Skeletal muscle cell (primary cell): Measurements from ENCODE around the gene ZNF540.
"Not testable (repeated sequence)": the region's sequence is repeated elsewhere in the genome, so short reads cannot be mapped to it uniquely, and the experiment has no call there.

ENCODE experiments used
- DNase-seq: peaks from one replicate; pipeline ENCODE4 v3.0.0-alpha.2; 2010; ENCODE audit warnings: low read depth
- H3K4me3 ChIP-seq: 2 replicates; pipeline ENCODE4 v1.5.1; 2011; ENCODE audit warnings: low read depth, mild to moderate bottlenecking, control low read depth, low read length, moderate library complexity

The ZNF540 gene

DNA sequence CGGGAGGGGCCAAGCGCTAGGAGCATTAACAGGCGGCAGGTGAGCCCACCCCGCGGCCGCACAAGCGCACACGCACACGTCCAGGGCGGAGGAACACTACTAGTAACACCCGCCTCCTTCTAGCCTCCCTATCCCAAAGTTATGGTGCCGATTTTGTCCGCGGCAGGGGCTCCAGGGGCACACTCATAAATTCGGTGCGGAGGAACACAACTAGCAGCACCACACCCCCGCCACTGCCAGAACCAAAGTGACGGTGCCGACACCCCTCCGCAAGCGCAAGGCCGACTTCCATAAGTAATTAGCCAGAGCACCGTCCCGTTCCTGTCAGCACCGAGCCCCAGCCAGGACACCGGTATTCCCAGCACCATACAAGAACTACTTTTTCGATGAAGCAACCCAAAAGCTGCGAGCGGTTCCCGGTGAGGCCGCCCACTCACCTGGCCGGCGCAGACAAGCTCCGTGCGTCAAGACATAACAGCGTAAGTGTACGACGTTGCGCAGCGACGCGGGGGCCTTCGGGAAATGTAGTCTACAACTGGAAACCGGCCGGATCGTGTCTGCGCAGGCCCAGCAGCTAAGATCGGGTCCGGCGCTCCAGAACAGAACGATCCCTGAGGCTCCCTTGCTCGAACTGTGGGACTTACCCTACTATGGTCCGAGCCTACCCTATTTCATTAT lies at the start of gene ZNF540, which contains the start of gene ZNF571:
Gene ZNF540 (plus strand): TSS at position 573 of the 678 bp plus-strand sequence. CDS start 3,572 bp downstream, outside the sequence.
Gene ZNF571 (minus strand): TSS at position 489 of the 678 bp plus-strand sequence. CDS start 8,116 bp downstream, outside the sequence.
- H3K4me3 ChIP-seq, result peak within 1 kb of the TSS; percentile 84
- peak; percentile 82 for DNase-seq

GRCh38 chr19:37551129-37551993 lies 43.3 kb upstream of the ZNF540 start:
- DNase-seq, result peak; percentile 34
- peak overlapping the region; percentile 98 for H3K4me3 ChIP-seq

GRCh38 chr19:37563518-37563917 lies 31.2 kb upstream of the ZNF540 start:
- H3K4me3 ChIP-seq, result no peak overlapping the region
- DNase-seq, result no peak

DNA sequence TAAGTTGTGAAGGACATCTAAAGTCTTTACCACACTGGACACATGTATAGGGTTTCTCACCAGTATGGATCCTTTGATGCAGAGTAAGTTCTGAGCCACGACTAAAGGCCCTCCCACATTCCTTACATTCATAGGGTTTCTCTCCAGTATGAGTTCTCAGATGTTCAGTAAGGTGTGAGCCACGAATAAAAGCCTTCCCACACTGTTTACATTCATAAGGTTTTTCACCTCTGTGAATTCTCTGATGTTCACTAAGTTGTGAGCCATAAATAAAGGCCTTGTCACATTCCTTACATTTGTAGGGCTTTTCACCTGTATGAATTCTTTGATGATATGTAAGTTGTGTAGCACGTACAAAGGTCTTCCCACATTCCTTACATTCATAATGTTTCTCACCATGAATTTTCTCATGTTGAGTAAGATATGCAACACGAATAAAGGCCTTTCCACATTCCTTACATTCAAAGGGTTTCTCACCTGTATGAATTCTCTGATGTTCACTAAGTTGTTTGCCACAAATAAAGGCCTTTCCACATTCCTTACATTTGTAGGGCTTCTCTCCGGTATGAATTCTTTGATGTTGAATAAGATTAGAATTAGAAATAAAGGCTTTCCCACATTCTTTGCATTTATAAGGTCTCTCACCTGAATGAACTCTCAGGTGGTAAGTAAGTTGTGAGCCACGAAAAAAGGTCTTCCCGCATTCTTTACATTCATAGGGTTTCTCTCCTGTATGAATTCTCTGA lies 29.9 kb upstream of the ZNF540 start:
- no peak for DNase-seq
- H3K4me3 ChIP-seq, result no peak overlapping the region

DNA sequence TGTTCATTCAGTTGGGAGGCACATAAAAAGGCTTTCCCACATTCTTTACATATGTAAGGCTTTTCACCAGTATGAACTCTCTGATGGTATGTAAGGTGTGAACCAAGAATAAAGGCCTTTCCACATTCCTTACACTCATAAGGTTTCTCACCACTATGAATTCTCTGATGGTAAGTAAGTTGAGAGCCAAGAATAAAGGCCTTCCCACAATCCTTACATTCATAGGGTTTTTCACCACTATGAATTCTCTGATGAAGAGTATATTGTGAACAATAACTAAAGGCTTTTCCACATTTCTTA lies 29.4 kb upstream of the ZNF540 start:
- no peak for DNase-seq
- no peak overlapping the region for H3K4me3 ChIP-seq

DNA sequence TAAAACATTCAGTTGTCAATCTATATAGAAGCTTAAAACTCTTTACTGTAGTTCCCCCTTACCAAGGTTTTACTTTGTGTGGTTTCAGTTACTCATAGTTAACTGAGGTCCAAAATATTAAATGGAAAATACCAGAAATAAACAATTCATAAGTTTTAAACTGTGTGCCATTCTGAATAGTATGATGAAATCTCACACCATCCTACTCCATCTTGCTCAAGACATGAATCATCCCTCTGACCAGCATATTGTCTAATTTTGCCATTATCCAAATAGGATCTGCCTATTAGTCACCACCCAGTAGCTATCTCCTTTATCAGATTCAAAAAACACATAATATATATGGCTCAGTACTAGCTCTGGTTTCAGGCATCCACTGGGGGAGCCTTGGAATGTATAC lies 22.5 kb upstream of the ZNF540 start:
- H3K4me3 ChIP-seq, result no peak overlapping the region
- peak; percentile 36 for DNase-seq

DNA sequence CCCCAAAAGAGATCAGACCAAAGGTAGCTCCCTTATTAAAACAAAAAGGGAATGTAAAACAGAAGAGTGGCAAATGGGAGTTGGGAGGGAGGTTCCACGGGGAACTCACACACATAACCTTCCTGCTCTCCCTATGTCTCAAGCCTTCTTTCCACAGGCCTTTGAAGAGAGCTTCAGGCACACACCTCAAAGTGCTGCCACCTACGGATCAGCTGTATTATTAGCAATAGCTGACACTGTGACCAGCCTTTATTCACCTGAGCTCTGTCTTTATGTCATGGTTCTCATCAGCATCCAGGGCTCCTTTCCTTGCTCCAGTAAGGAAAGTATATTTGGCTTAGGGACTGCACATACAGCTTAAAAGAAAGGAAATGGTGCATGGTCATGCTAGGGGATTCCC lies 11.3 kb upstream of the ZNF540 start:
- no peak overlapping the region for H3K4me3 ChIP-seq
- DNase-seq, result no peak

DNA sequence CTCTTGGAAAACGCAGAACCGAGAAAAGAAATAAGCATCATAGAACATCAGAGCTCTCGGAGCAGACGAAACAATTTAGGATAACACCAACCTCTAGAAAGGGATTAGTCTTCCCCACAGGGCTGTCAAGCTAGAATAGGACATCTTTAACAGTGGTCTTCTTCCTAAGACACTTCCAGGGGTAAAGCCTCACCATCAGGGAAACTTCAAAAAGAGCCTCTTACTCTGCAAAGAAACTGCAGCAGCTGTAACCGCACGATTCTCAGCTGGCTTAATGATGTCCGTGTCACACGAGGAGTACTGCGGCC lies 726 bp upstream of the ZNF540 start:
- DNase-seq, result no peak
- peak overlapping the region; percentile 84 for H3K4me3 ChIP-seq

GRCh38 chr19:37594982-37595382 lies 306 bp downstream of the ZNF540 start:
- peak overlapping the region; percentile 84 for H3K4me3 ChIP-seq
- DNase-seq, result peak; percentile 10

DNA sequence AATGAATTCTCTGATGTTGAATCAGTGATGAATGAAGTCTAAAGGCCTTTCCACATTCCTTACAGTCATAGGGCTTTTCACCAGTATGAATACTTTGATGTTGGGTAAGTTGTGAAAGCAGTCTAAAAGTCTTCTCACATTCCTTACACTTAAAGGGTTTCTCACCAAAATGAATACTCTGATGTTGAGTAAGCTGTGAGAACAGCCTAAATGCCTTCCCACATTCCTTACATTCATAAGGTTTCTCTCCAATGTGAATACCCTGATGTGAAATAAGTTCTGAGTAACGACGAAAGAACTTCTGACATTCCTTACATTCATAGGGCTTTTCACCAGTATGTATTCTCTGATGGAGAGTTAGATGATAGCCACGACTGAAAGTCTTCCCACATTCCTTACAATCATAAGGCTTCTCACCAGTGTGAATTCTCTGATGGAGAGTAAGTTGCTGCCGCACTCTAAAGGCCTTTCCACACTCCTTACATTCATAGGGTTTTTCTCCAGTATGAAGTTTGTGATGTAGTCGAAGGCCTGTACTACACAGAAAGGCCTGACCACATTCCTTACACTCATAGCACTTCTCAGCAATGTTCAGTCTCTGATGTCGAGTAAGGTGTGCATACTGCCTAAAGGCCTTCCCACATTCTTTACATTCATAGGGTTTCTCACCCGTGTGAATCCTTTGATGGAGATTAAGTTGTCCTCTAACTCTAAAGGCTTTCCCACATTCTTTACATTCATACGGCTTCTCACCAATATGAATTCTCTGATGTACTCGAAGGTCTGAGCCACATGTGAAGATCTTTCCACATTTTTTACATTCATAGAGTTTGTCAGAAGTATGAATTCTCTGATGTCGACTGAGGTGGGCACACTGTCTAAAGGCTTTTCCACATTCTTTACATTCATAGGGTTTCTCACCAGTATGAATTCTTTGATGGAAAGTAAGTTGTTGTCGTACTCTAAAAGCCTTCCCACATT lies 40.7 kb downstream of the ZNF540 start:
- no peak for DNase-seq

DNA sequence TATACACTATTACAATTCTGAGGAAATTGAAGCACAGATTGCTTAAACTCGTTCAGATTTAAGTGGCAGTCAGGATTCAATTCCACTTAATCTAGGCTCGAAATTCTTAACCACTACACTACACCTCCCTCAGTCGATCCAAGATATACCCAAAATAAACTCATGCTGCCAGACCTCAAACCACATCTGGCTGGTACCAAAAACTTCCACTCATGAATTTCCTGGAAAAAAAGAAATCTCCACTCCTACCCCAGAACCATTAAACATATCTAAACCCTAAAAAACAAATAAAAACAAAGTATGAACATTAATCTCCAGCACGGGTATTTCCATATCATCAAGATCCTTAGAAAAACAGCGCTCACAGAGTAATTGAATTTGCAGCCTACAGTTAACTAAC lies 59.4 kb downstream of the ZNF540 start:
- peak overlapping the region; percentile 90 for H3K4me3 ChIP-seq
- no peak for DNase-seq

More for the DNA sequence above, 40.7 kb downstream of the ZNF540 start:
- no peak overlapping the region for H3K4me3 ChIP-seq

DNA sequence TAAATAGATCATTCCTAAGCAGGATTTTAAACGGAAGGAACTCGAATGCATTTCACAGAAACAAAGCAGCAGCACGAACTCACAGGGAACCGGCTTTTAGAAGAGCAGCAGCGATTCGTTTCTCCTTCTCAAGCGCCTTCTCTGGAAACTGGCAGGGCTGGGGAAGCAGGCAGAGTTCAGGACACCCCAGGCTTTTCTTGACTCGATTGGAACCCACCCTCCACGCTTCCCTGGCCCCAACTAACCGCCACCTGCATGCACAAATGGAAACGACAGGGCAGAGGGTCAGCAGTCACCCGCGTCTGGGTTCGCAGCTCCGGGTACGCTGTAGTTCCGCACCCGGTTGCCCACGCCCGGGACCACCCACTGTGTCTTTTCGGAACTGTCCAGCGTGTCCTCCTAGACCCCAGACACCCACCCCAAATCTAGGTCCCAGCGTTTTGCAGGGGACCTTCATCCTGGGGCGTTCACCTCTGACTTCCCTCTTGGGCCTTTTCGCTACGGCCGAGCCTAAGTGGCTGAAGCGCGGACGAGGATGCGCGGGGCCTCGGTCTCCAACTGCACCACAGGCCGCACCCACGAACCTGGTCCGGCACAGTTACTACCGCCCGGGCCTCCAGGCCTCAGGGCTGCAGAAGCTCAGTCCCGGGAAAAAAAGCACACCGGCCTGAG lies 60.1 kb downstream of the ZNF540 start:
- no peak for DNase-seq
- peak overlapping the region; percentile 90 for H3K4me3 ChIP-seq

DNA sequence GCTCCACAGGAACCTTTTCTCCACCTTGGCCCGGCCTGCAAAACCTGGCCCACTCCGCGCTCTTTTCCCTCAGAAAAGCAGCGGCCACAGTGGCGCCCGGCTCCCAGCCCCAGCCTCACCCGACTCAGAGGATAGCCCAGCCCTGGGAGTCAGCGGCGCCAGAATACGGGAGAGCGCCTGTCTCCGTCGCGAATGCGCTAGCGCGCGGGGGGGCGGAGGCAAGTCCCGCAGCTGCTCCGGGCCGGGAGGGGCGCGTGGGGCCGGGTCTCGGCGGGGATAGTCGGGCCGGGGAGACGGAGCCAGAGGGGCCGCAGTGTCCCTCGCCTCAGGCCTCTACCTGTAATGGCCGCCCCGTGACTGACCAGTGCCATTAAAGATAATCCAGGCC lies 60.6 kb downstream of the ZNF540 start, which contains the start of gene ZFP30:
Gene ZFP30 (minus strand): TSS at position 165 of the 388 bp plus-strand sequence. CDS start 7,643 bp downstream, outside the sequence.
- DNase-seq, result peak; percentile 60
- H3K4me3 ChIP-seq, result peak within 1 kb of the TSS; percentile 90

DNA sequence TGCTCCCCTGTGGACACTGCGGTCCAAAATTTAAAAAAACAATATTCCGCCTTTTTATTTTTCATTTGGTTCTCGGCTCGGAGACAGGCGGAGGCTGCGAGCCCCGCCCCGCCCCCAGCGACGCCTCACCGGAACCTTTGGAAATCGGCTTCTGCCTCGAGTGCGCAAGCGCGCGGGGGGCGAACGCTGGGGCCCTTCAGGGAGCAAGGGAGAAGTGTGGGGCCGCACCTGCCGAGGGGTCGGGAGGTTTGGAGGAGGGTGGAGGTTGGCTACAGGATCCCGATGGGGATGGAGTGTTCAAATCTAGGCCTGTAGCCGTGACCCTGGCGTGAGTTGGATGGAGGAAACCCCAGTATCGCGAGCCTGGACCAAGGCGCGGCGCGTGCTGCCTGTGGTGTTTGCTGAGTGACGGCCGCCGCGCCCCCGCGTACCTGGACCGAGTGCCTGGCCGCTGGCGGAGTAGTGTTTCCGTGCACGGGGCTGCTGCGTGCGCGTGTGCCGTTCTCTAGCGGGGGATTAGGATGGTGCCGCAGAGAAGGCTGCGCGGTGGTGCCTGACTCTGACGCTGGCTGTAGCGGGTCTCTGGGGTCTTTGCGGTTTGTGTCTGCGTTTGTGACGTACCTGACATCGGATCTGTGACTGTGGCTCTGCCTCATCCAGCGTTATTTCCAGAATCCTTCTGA lies 61.2 kb downstream of the ZNF540 start:
- DNase-seq, result peak; percentile 30
- peak overlapping the region; percentile 90 for H3K4me3 ChIP-seq

- not testable (repeated sequence) for DNase-seq, H3K4me3 ChIP-seq
Observed at GRCh38 chr19:37657157-37657556, 62.5 kb downstream of the ZNF540 start.
